Epithelial cell of proximal tubule (primary cell): ENCODE data around the gene RNF115. TPM values are rescaled to one million over a fixed set of nuclear protein-coding genes. Genes with fewer than 3 reads are reported as not detected.
"Not testable (repeated sequence)": the region's sequence is repeated elsewhere in the genome, so short reads cannot be mapped to it uniquely, and the experiment has no call there.

Experiments
- DNase-seq: peaks from one replicate; pipeline ENCODE4 v3.0.0-alpha.2; 2011; ENCODE audit warnings: low read depth
- H3K4me3 ChIP-seq: 2 replicates; pipeline ENCODE4 v1.5.1; 2011; ENCODE audit warnings: low read depth, mild to moderate bottlenecking, low read length
- CTCF ChIP-seq: conservative IDR thresholded peaks from 2 replicates; pipeline ENCODE4 v1.5.1; 2012; ENCODE audit warnings: low read depth, mild to moderate bottlenecking, low read length
- total RNA-seq: library from RNA; depleted of rRNA; stranded (reverse); fragments of >200 nt; gene quantifications from 2 replicates; pipeline ENCODE4 v1.2.3, GENCODE V29; 2015

Gene RNF115
- total RNA-seq, 1 donor from 2014 or later, result 10.4 TPM

GRCh38 chr1:145805057-145805456, 18.8 kb downstream of the RNF115 start:
- no peak overlapping the region for H3K4me3 ChIP-seq
- no peak for TF ChIP-seq CTCF
- DNase-seq, result no peak

DNA sequence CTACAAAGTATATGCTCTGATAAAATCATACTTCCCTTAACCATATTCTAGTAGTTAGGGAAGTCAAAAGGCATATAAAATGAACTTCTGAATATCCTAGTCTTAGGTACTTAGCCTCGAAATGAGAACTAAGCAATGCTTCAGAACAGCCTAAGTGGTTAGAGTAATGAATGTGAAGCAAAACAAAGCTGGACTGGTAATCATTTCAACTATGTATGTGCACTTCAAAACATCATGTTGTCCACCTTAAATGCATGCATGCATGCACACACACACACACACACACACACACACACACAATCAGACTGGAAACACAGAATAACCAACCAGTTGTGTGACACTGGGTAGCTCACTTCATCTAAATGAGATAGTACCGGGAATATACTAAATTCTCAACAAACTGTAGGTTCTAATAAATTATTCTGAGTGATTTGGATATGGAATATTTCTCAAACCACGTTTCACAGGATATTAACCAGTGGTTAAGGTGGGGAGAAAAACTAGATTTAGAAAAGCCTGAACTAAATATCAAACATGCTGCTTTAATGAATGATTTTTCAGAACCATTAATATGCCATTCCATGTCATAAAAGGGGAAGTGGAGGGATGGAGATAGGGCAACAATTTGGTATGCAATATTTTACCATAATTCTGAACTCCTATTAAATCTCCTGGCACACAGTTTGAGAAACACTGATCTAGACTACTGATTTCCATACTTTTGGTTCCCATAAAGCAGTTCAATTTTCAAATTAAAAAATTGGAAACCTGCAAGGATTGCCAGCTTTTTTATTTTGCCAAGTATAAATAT, 19.5 kb downstream of the RNF115 start:
- H3K4me3 ChIP-seq, result no peak overlapping the region
- TF ChIP-seq CTCF, result no peak
- DNase-seq, result no peak

- no peak for TF ChIP-seq CTCF
- no peak overlapping the region for H3K4me3 ChIP-seq
- DNase-seq, result no peak
Measured at GRCh38 chr1:145799806-145800205, 24.1 kb downstream of the RNF115 start.

DNA sequence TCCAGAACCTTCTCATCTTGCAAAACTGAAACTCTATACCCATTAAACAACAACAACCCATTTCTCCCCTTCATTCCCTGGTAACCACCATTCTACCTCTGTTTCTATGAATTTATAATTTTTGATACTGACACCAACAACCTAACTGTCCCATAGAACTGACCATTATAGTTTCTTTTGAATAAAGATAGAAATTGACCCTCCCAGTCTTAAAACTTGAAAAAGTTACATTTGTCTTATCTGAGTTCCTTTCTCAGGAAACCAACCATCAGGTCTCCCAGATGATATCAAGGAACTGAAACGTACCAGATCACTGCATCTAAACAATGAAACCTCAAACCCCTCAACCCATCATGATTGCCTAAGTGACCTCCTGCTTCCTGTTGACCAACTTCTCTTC, 27.1 kb downstream of the RNF115 start:
- DNase-seq, result no peak
- no peak for TF ChIP-seq CTCF
- H3K4me3 ChIP-seq, result no peak overlapping the region

GRCh38 chr1:145795257-145795881, 28.5 kb downstream of the RNF115 start:
- TF ChIP-seq CTCF, result no peak
- H3K4me3 ChIP-seq, result no peak overlapping the region
- DNase-seq, result no peak

GRCh38 chr1:145792484-145792883, 31.4 kb downstream of the RNF115 start:
- no peak for DNase-seq
- H3K4me3 ChIP-seq, result no peak overlapping the region
- TF ChIP-seq CTCF, result no peak

- DNase-seq, result not testable (repeated sequence)
Measured at GRCh38 chr1:145791860-145792259, 32.0 kb downstream of the RNF115 start.

More at GRCh38 chr1:145791860-145792259, 32.0 kb downstream of the RNF115 start:
- not testable (repeated sequence) for H3K4me3 ChIP-seq
